NCI-H2081 (cell line): ENCODE results near the gene TUBGCP2.
"Not testable (repeated sequence)": the region's sequence is repeated elsewhere in the genome, so short reads cannot be mapped to it uniquely, and the experiment has no call there.

Source experiments
- DNase-seq, 2 experiments: peaks; one replicate each; lab custom pipeline; 2025; lab: John Stamatoyannopoulos, UW

Gene TUBGCP2

DNA sequence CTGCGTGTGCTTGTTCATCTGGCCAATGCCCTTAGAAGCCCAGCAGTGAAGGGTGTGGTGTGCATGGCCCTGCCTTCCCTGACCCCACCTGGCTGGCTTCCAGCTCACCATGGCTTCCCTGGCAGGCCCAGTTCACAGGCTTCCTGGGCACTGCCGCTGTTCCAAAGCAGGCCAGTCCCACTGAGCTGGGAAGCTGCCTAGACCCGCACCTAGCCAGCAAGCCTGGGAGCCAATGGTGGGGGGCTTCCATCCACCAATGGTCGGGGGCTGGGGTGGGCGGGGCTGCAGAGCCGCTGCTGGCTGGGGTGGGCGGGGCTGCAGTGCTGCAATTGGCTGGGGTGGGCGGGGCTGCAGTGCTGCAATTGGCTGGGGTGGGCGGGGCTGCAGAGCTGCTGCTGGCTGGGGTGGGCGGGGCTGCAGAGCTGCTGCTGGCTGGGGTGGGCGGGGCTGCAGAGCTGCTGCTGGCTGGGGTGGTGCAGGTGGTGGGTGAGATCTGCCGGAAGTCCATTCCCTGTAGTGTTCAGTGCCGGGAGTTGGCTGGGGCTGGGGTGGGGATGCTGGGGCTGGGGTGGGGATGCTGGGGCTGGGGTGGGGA is 15.6 kb upstream of the TUBGCP2 start:
- DNase-seq = peak in 1 of 2 experiments; percentile 13

DNA sequence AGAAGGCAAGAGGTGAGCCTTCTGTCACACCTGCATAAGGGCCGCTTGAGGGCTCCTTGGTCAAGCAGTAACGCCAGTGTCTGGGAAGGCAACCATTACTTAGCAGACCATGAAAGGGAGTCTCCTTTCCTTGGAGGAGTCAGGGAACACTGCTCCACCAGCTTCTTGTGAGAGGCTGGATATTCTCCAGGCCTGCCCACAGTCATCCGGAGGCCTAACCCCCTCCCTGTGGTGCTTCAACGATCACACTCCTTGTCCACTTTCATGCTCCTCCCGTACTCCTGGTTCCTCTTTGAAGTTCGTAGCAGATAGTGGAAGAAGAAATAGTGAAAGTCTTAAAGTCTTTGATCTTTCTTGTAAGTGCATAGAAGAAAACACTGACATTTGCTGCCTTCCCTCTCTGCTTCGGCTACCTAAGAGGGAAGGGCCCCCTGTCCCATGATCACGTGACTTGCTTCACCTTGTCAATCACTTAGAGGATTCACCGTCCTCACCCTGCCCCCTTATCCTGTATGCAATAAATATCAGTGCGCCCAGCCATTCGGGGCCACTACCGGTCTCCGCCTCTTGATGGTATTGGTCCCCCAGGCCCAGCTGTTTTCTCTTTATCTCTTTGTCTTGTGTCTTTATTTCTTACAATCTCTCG is 13.5 kb upstream of the TUBGCP2 start:
- DNase-seq = not testable (repeated sequence)

DNA sequence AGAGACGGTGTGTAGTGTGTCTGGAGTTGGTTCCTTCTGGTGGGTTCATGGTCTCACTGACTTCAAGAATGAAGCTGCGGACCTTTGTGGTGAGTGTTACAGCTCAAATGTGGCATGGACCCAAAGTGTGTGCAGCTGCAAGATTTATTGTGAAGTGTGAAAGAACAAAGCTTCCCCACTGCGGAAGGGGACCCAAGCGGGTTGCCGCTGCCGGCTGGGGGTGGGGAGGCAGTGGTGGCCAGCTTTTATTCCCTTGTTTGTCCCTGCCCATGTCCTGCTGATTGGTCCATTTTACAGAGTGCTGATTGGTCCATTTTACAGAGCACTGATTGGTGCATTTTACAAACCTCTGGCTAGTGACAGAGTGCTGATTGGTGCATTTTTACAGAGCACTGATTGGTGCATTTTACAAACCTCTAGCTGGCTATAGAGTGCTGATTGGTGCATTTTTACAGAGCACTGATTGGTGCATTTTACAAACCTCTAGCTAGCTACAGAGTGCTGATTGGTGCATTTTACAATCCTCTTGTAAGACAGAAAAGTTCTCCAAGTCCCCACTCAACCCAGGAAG is 12.3 kb upstream of the TUBGCP2 start:
- not testable (repeated sequence) for DNase-seq

DNA sequence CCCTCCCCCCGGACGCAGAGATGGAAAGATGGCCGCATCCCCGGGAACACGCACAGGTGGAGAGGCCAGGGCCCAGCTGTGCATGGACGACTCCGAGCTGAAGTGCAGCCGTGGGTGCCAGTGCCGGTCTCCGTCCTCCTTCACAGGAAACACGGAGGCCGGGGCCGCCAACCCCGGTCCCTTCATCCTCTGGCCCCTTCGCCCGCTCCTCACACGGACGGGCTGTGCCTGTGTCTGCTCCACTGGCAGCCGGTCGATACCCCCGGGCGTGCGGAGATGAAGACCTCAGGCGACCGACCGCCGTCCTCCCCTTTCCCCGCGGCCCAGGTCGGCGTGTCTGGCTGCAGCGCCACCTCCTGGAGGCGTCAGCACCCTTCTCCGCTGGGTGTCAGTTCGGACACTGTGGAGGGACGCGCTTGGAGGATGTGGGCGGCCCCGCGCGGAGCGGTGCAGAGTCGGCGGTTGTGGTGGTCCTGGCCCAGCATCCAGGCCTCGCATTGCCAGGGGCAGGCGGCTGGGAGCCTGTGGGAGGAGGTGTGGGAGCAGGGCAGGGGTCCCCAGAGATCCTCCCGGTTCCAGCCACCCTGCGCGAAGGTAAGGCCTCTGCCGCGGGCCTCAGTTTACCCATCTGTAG is 9.9 kb upstream of the TUBGCP2 start:
- DNase-seq = peak; percentile 28 to 41

DNA sequence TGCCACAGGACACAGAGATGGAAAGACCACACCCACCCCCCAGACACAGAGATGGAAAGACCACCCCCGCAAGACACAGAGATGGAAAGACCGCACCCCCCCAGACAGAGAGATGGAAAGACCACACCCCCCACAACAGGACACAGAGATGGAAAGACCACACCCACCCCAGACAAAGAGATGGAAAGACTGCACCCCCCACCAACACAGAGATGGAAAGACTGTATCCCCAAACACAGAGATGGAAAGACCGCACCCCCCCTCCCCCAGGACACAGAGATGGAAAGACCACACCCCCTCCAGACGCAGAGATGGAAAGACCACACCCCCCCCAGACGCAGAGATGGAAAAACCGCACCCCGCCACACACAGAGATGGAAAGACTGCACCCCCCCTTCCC is 8.1 kb upstream of the TUBGCP2 start:
- DNase-seq = no peak

DNA sequence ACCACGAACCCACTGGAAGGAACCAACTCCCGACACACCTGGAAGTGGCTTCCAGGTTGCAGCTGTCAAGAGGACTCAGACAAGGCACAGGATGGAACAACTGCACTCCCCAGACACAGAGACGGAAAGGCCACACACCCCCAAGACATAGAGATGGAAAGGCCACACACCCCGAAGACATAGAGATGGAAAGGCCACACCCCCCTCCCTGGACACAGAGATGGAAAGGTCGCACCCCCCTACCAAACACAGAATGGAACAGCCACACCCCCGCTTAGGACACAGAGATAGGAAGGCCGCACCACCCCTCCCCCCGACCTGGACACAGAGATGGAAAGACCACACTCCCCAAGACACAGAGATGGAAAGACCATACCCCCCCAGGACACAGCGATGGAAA is 7.6 kb upstream of the TUBGCP2 start:
- no peak for DNase-seq

DNA sequence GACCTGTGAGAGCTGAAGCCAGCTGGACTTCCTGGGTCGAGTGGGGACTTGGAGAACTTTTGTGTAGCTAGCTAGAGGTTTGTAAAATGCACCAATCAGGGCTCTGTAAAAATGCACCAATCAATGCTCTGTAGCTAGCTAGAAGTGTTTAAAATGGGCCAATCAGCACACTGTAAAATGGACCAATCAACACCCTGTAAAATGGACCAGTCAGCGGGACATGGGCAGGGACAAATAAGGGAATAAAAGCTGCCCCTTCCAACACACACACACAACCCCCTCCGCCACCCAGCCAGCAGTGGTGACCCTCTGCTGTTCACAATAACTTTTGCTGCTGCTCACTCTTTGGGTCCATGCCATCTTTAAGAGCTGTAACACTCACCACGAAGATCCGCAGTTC is 7.2 kb upstream of the TUBGCP2 start:
- DNase-seq = no peak

DNA sequence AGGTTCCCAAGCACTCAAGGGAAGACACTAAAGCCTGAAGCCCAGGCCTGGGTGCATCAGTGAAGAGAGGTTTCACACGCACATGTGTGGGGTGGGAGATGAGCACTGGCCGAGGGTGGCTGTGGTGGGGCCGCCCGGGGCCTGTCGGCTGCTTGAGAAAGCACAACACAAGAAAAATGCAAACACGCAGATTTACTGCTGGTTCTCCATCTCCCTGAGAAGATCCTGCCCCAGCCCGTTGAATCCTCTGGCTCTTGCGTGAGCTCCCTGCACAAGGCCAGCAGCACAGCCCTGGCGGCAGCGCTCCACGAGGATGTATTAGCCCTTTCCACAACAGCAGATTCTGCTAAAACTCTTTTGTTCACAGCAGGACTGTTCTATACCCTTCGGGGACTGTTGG is 6.2 kb upstream of the TUBGCP2 start:
- DNase-seq = no peak

DNA sequence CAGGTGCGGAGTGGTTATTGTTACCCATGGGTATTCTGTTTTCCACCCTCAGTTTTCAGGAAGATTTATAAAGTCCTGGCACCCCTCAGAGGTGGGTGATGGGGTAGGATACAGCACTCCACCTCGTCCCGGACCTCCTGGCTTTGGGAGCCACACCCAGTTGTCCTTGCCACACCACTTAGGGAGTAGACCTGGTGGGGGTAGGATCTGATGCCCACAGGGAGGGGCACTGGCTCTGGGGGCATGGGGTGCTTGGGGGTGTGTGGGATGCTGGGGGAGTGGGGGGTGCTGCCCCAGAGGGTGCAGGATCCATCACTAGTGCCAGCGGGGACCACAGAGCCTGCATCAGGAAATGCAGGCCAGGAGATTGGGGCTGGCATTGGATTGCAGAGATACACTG is 4.5 kb upstream of the TUBGCP2 start:
- no peak for DNase-seq

DNA sequence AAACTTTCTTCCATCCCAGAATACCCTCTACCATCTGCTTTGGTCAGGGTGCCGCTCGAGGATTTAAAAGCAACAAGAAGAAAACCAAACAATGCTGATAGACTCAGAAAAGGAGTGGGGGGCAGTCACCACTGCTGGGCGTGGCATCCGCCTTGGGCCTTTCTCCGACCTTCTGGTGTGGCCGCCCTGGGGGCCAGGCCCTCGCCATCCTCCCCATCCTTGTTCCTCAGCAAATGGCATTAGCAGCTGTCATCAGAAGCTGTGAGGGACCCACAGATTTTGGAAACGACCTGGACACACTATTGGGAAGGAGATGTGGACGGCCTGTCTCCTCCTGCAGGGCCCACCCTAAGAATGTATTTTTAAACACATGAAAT is 4.1 kb upstream of the TUBGCP2 start:
- DNase-seq = no peak

DNA sequence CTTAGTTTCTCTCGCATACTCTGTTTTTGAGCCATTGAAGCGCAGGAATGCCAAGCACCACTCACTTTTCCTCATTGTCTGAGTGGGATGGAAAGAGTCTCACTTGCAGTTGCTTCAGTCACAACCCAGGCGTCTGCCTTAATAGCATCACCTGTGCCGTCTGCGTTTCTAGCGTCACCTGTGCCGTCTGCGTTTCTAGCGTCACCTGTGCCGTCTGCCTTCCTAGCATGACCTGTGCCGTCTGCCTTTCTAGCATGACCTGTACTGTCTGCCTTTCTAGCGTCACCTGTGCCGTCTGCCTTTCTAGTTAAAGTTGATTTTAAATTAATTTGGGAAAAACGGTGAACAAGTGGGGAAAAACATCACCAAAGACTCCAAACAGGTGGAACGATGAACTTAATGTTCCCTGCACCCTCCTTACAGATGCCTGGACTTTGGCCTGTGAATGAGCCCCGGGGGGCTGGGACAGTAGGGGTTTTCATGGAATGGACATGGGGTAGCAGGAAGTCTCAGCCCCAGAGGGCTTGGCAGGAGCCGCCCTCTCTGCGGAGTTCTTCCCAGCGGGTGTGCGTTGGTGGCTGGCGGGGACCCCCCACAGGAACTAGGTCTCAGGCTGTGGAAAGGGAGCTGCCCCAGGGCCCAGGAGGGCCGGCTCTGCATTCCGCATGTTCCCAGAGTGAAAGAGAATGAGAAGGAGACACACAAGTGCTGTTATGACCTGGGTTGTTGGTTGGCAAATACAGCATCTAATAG is 3.5 kb upstream of the TUBGCP2 start:
- DNase-seq = no peak

DNA sequence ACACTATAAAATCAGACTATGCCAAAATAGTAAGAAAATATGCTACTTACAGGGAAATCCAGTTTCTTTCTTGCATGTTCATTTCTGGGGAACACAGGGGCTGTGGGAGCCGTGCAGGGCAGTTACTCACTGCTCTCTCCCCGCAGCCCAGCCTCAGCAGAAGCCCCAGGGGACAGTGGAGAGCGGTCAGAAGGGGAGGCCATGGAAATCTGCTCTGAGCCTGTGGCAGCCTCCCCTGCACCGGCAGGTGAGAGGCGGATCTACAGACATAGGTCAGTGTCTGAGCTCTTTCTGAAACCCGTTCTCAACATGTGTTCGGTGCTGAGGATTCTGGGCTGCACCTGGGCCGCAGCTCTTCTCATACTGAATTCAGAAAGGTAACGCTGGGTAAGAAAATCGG is 2.9 kb upstream of the TUBGCP2 start:
- DNase-seq = no peak

DNA sequence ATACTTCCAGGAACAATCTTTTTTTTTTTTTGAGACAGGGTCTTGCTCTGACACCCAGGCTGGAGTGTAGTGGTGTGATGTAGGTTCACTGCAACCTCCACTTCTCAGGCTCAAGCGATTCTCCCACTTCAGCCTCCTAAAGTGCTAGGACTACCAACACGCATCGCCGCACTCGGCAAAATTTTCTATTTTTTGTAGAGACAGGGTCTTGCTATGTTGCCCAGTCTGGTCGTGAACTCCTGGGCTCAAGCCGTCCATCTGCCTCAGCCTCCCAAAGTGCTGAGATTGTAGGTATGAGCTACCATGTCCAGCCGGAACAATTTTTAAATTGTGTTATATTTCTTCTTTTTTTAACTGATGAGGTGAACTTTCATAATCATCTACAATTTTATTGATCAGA is 2.1 kb upstream of the TUBGCP2 start:
- no peak for DNase-seq

DNA sequence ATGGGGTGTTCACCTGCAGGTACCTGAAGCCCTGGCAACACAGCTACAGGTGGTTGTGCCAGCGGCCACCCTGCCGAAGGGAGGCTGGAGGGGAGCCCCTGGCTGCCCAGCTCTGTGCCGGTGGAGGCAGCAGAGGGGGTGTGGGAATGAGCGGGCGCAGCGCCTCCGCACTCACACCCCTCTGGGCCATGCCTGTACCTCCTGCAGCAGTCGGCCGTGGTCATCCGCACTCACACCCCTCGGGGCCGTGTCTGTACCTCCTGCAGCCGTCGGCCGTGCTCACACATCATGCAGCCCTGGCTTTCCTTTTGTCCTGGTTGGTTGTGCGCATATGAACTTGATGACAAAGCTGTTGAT is 1.7 kb upstream of the TUBGCP2 start:
- no peak for DNase-seq

DNA sequence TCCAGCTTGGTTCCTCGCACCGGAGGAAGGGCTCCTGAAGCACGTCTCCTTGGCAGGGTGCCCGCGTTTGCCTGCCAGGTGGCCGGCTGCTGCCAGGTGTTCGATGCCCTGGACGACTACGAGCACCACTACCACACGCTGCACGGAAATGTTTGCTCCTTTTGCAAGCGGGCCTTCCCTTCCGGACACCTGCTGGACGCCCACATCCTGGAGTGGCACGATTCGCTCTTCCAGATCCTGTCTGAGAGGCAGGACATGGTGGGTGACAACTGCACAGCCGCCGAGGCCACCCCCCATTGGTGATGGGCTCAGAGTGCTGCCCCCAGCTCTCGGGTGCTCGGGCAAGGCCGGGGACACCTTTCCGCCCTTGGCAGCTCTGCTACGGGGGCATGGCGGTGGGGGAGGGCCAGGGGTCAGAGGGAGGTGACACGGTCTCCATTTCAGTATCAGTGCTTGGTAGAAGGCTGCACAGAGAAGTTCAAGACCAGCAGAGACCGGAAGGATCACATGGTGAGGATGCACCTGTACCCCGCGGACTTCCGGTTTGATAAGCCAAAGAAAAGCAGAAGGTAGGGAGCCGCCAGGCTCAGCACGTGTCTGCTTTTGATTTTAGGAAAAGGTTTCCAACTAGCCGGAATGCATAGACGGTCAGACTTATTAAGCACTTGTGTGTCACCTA is 1.2 kb upstream of the TUBGCP2 start:
- peak; percentile 72 to 79 for DNase-seq

DNA sequence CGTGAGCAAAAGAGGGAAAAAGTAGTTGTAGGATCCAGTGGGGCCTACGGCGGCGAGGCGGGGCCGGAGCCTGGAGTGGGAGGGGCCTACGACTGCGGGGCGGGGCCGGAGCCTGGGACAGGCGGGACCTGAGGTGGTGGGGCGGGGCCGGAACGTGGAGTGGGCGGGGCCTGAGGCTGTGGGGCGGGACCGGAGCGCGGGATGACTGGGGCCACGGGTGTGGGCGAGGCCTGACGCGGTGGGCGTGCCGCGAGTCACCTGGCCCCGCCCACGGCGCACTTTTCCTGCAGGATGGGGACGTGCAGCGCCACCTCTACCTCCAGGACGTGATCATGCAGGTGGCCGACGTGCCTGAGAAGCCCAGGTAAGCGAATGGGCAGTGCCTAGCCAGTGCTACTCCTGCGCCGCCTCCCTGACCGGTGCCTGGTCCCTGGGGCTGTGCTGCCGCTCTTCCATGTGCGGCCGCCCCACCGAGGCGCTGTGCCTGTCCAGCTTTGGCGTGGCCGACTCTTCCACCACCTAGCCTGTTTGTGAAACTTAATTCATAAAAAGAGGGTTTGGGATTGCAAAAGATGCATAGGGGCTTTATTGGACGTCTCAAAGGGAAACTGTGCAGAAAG is 538 bp upstream of the TUBGCP2 start:
- peak; percentile 78 to 83 for DNase-seq

DNA sequence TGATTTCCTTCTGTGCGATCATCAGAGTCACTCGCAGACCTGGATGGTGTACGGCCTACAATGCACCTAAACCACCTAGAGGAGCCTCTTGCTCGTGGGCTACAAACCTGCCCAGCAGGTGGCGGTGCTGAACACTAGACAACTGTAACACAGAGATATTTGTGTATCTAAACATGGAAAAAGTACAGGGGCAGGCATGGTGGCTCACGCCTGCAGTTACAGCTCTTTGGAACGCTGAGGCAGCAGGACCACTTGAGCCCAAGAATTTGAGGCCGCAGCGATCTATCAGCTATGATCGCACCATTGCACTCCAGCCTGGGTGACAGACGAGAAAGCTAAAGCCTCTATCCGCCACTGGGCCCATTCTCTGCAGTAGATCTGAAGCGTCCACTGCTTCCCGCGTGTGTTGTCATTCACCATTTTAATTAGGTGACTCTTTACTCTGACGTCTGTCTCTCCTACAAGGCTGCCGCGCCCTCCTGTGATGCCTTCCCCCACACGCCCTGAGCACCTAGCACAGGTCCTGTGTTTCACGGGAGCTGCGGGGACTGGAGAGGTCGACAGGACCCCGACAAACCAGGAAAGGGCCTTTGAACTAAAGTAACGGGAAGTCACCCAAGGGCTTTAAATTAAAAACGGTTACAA is 774 bp downstream of the TUBGCP2 start:
- peak; percentile 64 to 74 for DNase-seq

DNA sequence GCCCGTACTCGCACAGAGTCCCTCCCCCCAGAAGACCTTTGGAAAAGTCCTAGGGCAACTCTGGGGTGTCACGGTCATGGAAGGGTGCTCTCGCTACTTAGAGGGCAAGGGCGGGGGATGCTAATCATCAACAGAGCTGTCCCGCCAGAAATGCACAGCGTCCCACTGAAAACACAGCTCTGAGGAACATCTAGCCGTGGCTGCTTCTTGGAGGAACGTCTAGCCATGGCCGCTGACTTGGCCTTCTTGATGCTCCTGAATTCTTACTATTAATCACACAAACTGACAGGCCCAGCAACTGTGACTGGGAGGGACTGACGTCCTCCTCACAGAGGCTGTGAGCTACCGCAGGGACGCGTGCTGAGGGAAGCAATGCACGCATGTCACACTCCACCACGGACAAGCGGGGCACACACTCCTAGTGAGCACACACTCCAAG is 1.7 kb downstream of the TUBGCP2 start:
- no peak for DNase-seq

DNA sequence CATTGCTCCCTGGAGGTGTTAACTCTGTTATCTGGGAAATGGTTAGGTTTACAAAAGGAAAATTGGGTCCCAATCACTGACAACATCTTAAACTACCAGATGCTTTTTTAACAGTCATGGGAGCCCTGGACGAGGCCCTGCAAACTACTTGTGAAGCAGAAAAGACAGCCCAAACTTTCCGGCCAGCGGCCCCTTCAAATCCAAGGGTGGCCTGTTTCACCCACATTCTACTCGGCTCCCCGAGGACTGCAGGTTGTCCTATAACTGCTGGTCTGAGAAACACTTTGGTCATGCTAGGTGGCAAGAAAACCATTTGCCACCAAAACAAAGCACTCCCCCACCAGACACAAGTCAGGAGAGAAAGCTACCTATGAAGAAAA is 2.6 kb downstream of the TUBGCP2 start:
- DNase-seq = no peak

DNA sequence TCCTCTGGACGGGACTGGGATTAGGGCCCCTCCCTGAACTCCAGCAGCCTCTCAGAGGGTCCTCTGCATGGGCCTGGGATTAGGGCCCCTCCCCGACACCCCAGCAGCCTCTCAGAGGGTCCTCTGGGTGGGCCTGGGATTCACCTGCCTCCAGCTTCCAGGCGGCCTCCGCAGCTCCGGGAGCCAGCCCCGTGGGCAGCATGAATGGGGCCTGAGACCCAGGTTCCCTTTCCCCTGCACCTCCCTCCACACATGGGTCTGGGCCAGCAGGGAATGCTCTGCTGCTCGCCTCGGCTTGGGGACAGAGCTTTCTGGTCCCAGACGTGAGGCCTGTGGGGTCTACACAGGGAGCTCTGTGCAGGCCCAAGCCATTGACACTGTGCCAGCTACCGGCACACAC is 5.5 kb downstream of the TUBGCP2 start:
- no peak for DNase-seq

DNA sequence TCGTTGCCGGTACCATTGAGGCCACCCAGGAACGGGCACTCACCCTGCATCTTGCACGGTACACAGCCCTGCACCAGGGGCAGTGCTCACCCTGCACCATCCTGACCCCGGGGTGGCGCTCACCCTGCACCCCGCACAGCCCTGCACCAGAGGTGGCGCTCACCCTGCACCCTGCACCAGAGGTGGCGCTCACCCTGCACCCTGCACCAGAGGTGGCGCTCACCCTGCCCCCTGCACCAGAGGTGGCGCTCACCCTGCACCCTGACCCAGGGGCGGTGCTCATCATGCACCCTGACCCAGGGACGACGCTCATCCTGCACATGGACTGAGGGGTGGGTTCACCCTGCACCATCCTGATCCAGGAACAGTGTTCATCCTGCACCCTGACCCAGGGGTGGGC is 6.4 kb downstream of the TUBGCP2 start:
- DNase-seq = no peak
